ENCODE measurements around the gene DAB1. TPM values are rescaled to one million over a fixed set of nuclear protein-coding genes. Genes with fewer than 3 reads are reported as not detected.
"Not testable (repeated sequence)": the region's sequence is repeated elsewhere in the genome, so short reads cannot be mapped to it uniquely, and the experiment has no call there.

The DAB1 gene
- total RNA-seq, 2 donors from 2014 or later = 8.7 to 13.6 TPM

DNA sequence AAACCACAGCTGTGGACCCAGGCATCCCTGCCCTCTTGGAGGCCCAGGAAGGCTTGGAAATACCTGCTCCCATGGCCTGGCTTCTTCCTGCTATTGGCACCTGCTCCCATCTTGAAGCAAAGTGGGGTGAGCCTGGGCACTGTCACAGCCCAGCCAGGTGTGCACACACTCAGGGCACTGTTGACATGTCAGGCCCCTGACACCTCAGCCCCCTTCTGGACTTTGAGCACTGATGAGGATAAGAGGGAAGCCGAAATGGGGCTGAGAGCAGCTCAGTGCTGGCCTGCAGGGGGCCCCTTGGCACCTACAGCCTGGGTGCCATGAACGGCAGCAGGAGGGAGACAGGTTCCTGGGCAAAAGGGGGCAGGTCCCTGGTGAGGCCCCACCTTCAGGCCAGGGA is 55.9 kb downstream of the DAB1 start:
- Mint-ChIP-seq H3K4me3 (no peak overlapping the region), H3K4me1 (peaks cover 2% of the 10 kb centered on the region), H3K27me3 (no peaks in the 10 kb centered on the region), H3K27ac (no peak overlapping the region), H3K36me3 (ENCODE audit: low read depth) (no peaks in the 10 kb centered on the region)
- H3K9me3 ChIP-seq (ENCODE audit: control insufficient read depth, low read length, poor library complexity, severe bottlenecking) = no peaks in the 10 kb centered on the region
- DNase-seq (no peak), ATAC-seq (no peak)

DNA sequence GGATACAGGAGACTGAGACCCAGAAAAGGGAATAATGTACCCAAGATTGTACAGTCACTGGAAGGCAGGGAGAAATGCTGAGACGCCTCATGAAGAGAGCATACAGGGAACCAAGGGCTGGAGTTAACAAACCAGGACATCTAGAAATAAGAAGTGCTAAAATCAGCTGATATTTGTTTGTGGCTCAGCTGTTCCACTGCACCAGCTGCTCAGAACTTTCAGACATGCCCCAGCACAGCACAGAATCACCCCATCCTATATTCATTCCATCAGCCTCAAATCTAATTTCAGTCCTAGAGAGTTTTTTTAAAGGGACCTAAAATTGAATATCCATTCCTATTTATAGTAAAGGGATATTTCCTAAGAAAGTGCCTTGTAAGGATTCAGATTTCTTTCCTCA is 60.2 kb downstream of the DAB1 start:
- DNase-seq (no peak), ATAC-seq (no peak)
- Mint-ChIP-seq H3K27ac (no peak overlapping the region), H3K4me1 (peaks cover 2% of the 10 kb centered on the region), H3K27me3 (peaks cover 6% of the 10 kb centered on the region), H3K36me3 (ENCODE audit: low read depth) (no peaks in the 10 kb centered on the region), H3K4me3 (no peak overlapping the region)
- H3K9me3 ChIP-seq (ENCODE audit: control insufficient read depth, low read length, poor library complexity, severe bottlenecking) = peaks cover 2% of the 10 kb centered on the region

DNA sequence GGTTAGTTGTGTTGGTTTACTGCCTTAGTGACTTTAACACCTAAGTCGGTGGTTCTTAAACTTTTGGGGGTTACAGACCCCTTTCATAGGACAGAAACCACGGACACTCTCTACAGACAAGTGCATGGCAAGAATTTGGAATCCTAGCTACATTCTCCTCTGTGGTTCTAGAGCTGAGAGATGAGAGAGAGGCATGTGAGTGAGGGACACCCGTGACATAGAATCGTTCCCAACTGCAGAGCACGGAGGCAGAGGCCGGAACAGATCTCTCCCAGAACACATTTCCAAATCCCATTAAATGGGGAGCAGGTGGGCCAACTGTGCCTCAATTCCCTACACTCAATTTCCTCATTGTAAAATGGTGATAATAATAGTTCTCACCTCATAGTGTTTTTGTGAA is 60.7 kb downstream of the DAB1 start:
- DNase-seq (no peak), ATAC-seq (no peak)
- peaks cover 2% of the 10 kb centered on the region for H3K4me1 Mint-ChIP-seq
- H3K4me3 Mint-ChIP-seq = no peak overlapping the region
- H3K9me3 ChIP-seq (ENCODE audit: control insufficient read depth, low read length, poor library complexity, severe bottlenecking) = peaks cover 2% of the 10 kb centered on the region
- H3K27me3 Mint-ChIP-seq = peaks cover 6% of the 10 kb centered on the region
- H3K36me3 Mint-ChIP-seq (ENCODE audit: low read depth) = no peaks in the 10 kb centered on the region
- no peak overlapping the region for H3K27ac Mint-ChIP-seq

DNA sequence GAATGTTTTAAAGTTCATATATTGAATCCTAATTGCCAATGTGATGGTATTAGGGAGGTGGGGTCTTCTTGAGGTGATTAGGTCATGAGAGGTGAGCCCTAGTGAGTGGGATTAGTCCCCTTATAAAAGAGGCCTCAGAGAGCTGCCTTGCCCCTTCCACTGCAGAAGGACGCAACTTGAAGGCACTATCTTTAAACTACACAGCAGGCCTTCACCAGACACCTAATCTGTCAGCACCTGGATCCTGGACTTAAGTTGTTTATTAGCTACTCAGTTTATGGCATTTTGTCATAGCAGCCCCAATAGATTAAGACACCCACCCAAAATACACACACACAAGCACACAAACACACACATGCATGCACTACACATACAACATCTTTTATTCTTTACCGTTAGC is 61.4 kb downstream of the DAB1 start:
- DNase-seq (no peak), ATAC-seq (no peak)
- H3K36me3 Mint-ChIP-seq (ENCODE audit: low read depth) = no peaks in the 10 kb centered on the region
- peaks cover 2% of the 10 kb centered on the region for H3K9me3 ChIP-seq (ENCODE audit: control insufficient read depth, low read length, poor library complexity, severe bottlenecking)
- H3K27me3 Mint-ChIP-seq = peaks cover 6% of the 10 kb centered on the region
- H3K4me1 Mint-ChIP-seq = peaks cover 2% of the 10 kb centered on the region
- H3K4me3 Mint-ChIP-seq = no peak overlapping the region
- H3K27ac Mint-ChIP-seq = no peak overlapping the region

DNA sequence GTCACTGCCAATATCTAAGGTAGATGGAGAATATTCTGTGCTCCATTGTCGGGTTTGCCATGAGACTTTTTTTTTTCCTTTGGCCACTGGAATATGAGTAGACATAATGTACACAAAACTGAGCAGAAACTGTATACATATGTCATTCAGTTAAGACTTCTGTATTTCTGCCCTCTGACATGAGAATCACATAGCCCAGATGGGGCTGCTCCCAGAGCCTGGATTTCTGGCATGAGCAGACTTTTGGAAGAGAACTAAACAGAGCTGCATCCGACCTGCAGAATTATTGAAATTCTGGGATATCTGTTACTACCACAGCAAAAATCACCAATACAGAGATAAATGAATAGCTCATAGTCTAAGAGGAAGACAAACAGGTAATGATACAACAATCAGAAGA is 62.3 kb downstream of the DAB1 start:
- H3K27ac Mint-ChIP-seq = no peak overlapping the region

DNA sequence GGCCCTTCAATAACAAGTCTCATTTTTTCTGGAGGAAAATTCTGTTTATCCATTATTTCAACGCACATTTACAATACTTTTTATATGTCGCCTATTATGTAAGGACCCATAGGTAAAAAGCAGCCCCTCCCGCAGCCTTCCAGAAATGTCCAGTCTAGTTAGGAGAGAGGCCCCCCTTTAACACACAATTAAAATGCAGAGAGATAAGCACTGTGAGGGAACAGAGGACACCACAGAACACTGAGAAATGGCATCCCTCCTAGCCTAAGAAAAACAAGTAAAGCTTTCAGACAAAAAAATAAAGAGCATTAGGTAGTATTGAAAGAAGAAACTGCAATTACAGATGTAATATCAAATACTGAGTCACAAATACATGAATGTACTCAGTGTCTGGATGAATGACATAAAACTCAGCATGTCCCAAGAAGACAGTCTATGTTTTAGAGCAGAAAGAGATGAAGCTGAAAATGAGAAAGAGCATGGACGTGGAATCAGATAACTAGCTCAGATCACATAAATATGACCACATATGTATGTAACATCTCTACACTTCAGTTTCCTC is 62.9 kb downstream of the DAB1 start:
- DNase-seq = no peak
- peaks cover 6% of the 10 kb centered on the region for H3K27me3 Mint-ChIP-seq
- H3K4me1 Mint-ChIP-seq = peaks cover 2% of the 10 kb centered on the region
- no peak overlapping the region for H3K27ac Mint-ChIP-seq
- H3K36me3 Mint-ChIP-seq (ENCODE audit: low read depth) = no peaks in the 10 kb centered on the region
- no peak overlapping the region for H3K4me3 Mint-ChIP-seq
- ATAC-seq = no peak
- H3K9me3 ChIP-seq (ENCODE audit: control insufficient read depth, low read length, poor library complexity, severe bottlenecking) = peaks cover 2% of the 10 kb centered on the region

More for the DNA sequence above, 62.3 kb downstream of the DAB1 start:
- no peak for ATAC-seq
- Mint-ChIP-seq H3K4me3 (no peak overlapping the region), H3K4me1 (peaks cover 2% of the 10 kb centered on the region), H3K36me3 (ENCODE audit: low read depth) (no peaks in the 10 kb centered on the region), H3K27me3 (peaks cover 6% of the 10 kb centered on the region)
- DNase-seq = no peak
- peaks cover 2% of the 10 kb centered on the region for H3K9me3 ChIP-seq (ENCODE audit: control insufficient read depth, low read length, poor library complexity, severe bottlenecking)

DNA sequence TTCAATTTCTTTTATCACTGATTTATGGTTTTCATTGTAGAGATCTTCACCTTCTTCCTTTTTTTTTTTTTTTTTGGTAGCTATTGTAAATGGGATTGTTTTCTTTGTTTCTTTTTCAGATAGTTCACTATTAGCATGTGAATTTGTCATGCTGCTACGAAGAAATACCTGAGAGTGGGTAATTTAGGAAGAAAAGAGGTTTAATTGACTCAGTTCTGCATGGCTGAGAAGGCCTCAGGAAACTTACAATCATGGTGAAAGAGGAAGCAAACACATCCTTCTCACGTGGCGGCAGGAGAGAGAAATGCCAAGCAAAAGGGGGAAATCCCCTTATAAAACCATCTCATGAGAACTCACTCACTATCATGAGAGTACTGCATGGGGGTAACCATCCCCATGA is 66.4 kb downstream of the DAB1 start:
- ATAC-seq (no peak), DNase-seq (no peak)
- H3K36me3 Mint-ChIP-seq (ENCODE audit: low read depth) = no peaks in the 10 kb centered on the region
- no peak overlapping the region for H3K27ac Mint-ChIP-seq
- peaks cover 6% of the 10 kb centered on the region for H3K27me3 Mint-ChIP-seq
- no peak overlapping the region for H3K4me3 Mint-ChIP-seq
- peaks cover 2% of the 10 kb centered on the region for H3K9me3 ChIP-seq (ENCODE audit: control insufficient read depth, low read length, poor library complexity, severe bottlenecking)
- H3K4me1 Mint-ChIP-seq = peaks cover 6% of the 10 kb centered on the region

DNA sequence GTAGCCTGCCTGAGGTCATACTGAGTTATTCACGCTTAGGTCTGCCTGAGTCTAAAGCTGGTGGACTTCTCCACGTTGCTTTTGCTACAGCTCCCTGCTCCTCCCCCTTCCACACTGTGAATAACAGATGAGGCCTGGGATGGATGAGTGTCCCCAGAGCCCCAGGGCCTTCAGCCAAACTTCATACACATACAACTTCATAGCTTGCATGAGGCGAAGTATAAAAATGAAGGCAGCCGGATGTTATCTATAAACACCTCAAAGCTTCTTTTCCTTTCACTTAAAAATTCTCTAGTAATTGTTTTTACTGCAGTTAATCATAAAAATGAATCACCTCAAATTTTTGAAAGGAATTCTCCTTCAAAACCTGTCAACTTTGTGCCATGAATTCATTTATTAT is 70.2 kb downstream of the DAB1 start:
- Mint-ChIP-seq H3K4me1 (peaks cover 6% of the 10 kb centered on the region), H3K27ac (no peak overlapping the region), H3K4me3 (no peak overlapping the region), H3K36me3 (ENCODE audit: low read depth) (no peaks in the 10 kb centered on the region), H3K27me3 (no peaks in the 10 kb centered on the region)
- DNase-seq = no peak
- no peaks in the 10 kb centered on the region for H3K9me3 ChIP-seq (ENCODE audit: control insufficient read depth, low read length, poor library complexity, severe bottlenecking)
- no peak for ATAC-seq

DNA sequence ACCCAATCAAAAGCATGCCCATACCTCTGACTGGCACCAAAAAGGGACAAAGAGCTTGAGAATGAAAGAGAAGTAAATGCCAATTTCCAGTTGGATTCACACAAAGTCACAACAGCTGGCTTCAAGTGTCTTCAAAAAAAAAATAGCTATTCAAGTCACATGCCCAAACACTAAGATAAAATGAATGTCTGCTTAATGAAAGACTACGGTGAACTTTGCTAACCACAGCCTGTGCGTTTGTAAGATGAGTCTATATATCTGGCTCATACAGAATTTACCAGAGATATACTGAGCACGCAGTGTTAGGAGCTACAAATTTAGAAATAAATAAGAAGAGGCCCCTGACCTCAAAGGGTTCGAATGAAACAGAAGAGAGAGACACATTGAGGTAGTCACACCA is 73.2 kb downstream of the DAB1 start:
- H3K9me3 ChIP-seq (ENCODE audit: control insufficient read depth, low read length, poor library complexity, severe bottlenecking) = no peaks in the 10 kb centered on the region
- DNase-seq (no peak), ATAC-seq (no peak)
- H3K27me3 Mint-ChIP-seq = peaks cover 9% of the 10 kb centered on the region
- peaks cover 6% of the 10 kb centered on the region for H3K36me3 Mint-ChIP-seq (ENCODE audit: low read depth)
- H3K27ac Mint-ChIP-seq = no peak overlapping the region
- no peak overlapping the region for H3K4me3 Mint-ChIP-seq
- peaks cover 10% of the 10 kb centered on the region for H3K4me1 Mint-ChIP-seq

DNA sequence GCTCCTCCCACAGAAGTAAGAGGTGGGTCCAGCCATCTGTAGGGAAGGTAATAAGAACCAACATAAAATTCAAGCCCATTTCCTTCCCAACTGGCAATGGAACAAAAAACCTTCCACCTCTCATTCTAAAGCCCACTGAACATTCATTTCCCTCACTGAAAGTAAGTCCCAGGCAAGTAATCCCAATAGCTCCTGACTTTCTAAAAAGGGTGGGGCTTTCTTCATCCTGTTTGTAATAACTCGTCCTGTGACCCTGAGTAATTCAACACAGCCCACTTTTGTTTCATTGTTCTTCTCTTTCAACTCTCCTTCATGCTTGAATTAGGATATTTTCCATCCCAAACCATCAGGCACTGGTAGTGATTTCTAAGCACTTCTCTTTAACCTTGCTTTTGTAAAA is 74.9 kb downstream of the DAB1 start:
- no peak for DNase-seq
- no peak overlapping the region for H3K27ac Mint-ChIP-seq
- H3K27me3 Mint-ChIP-seq = peaks cover 15% of the 10 kb centered on the region
- no peaks in the 10 kb centered on the region for H3K9me3 ChIP-seq (ENCODE audit: control insufficient read depth, low read length, poor library complexity, severe bottlenecking)
- no peak for ATAC-seq
- H3K36me3 Mint-ChIP-seq (ENCODE audit: low read depth) = peaks cover 6% of the 10 kb centered on the region
- H3K4me1 Mint-ChIP-seq = peaks cover 4% of the 10 kb centered on the region
- no peak overlapping the region for H3K4me3 Mint-ChIP-seq

DNA sequence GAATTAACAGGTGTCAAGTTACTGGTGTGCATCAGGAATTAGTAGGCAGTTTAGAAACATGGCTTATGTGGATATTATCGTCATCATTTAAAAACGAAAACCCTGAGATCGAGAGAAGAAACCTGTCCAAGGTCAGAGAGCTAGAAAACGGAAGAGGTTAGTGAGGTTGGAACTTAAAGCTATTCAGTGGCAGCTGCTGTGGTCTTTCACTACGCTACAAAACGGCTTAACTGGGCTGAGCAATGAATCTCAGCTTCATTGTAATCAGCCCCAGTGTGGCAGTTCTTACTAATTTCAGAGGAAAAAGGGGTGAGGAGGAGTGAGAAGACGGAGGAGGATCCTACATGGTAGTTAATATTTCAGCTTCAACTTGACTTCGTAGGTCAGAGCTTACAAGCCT is 77.9 kb downstream of the DAB1 start:
- no peaks in the 10 kb centered on the region for H3K9me3 ChIP-seq (ENCODE audit: control insufficient read depth, low read length, poor library complexity, severe bottlenecking)
- no peak overlapping the region for H3K27ac Mint-ChIP-seq
- peaks cover 22% of the 10 kb centered on the region for H3K27me3 Mint-ChIP-seq
- DNase-seq (no peak), ATAC-seq (no peak)
- peak overlapping the region; percentile 66 for H3K4me3 Mint-ChIP-seq
- peaks cover 4% of the 10 kb centered on the region for H3K4me1 Mint-ChIP-seq
- peaks cover 6% of the 10 kb centered on the region for H3K36me3 Mint-ChIP-seq (ENCODE audit: low read depth)

DNA sequence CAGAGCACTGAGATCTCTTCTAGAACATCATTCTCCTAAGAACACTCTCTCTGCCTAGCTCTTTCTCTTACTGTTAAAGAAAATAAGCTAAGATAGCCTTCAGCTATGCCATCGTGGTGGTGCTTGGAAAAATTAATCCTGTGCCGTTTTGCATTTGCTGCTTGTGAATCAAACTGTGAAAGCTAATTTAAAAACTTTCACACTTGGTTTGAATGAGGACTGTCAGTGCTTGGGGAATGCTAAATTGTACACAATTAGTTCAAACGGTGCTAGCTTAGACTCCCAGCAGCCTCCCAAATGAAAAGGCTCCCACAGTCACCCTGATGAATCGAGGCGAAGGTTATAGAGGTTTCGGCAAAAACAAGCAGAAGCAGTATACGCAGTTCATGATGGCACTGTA is 79.6 kb downstream of the DAB1 start:
- H3K27me3 Mint-ChIP-seq = peaks cover 22% of the 10 kb centered on the region
- H3K4me1 Mint-ChIP-seq = peaks cover 4% of the 10 kb centered on the region
- H3K36me3 Mint-ChIP-seq (ENCODE audit: low read depth) = peaks cover 6% of the 10 kb centered on the region
- H3K4me3 Mint-ChIP-seq = no peak overlapping the region
- no peak overlapping the region for H3K27ac Mint-ChIP-seq
- ATAC-seq (no peak), DNase-seq (no peak)
- no peaks in the 10 kb centered on the region for H3K9me3 ChIP-seq (ENCODE audit: control insufficient read depth, low read length, poor library complexity, severe bottlenecking)

DNA sequence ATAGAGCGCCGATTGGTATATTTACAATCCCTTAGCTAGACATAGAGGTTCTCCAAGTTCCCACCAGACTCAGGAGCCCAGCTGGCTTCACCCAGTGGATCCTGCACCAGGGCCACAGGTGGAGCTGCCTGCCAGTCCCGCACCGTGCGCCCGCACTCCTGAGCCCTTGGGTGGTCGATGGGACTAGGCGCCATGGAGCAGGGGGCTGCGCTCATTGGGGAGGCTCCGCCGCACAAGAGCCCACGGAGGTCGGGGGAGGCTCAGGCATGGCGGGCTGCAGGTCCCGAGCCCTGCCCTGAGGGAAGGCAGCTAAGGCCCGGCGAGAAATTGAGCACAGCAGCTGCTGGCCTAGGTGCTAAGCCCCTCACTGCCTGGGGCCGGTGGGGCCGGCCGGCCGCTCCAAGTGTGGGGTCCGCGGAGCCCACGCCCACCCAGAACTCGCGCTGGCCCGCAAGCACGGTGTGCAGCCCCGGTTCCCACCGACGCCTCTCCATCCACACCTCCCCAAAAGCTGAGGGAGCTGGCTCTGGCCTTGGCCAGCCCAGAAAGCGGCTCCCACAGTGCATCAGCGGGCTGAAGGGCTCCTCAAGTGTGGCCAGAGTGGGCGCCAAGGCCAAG is 80.5 kb downstream of the DAB1 start:
- not testable (repeated sequence) for ATAC-seq; DNase-seq; H3K4me3 Mint-ChIP-seq; H3K36me3 Mint-ChIP-seq (ENCODE audit: low read depth); H3K9me3 ChIP-seq (ENCODE audit: control insufficient read depth, low read length, poor library complexity, severe bottlenecking); H3K4me1 Mint-ChIP-seq; H3K27ac Mint-ChIP-seq
- H3K27me3 Mint-ChIP-seq = peaks cover 22% of the 10 kb centered on the region

DNA sequence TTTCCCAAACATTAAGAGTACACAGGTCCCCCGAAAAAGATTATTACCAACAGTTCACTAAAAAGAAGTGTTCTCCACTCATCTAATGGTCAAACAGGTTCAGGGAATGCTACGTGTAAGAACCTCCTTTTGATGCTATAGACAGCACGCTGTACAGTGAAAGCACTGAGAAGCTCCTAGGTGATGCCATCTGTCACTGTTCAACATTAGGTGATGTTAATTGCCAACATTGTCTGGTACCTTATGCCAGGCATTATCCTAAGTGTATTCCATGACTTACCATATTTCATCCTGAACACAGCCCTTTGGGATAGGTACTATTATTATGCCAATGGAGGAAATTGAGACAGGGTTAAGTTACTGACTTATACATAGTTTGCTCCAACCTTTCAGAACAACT is 82.1 kb downstream of the DAB1 start:
- no peak for DNase-seq
- Mint-ChIP-seq H3K27ac (no peak overlapping the region), H3K4me1 (peaks cover 6% of the 10 kb centered on the region), H3K4me3 (no peak overlapping the region), H3K27me3 (peaks cover 25% of the 10 kb centered on the region), H3K36me3 (ENCODE audit: low read depth) (peaks cover 4% of the 10 kb centered on the region)
- ATAC-seq = no peak
- no peaks in the 10 kb centered on the region for H3K9me3 ChIP-seq (ENCODE audit: control insufficient read depth, low read length, poor library complexity, severe bottlenecking)
